WTC11 (cell line): ENCODE results near the gene SNX13.

Experiments used
- ATF2 ChIP-seq: sonication (generic); formaldehyde crosslinking; IDR thresholded peaks from 2 replicates; pipeline ENCODE4 v1.8.1; 2022; ENCODE audit warnings: low read depth, missing genetic modification reagents, borderline replicate concordance
- CBFB ChIP-seq: sonication (generic); formaldehyde crosslinking; IDR thresholded peaks from 2 replicates; pipeline ENCODE4 v1.8.1; 2022; ENCODE audit warnings: mild to moderate bottlenecking, low read depth, missing genetic modification reagents
- ETV6 ChIP-seq: sonication (generic); formaldehyde crosslinking; IDR thresholded peaks from 2 replicates; pipeline ENCODE4 v1.8.1; 2022; ENCODE audit warnings: mild to moderate bottlenecking, missing genetic modification reagents
- IRF1 ChIP-seq: sonication (generic); formaldehyde crosslinking; IDR thresholded peaks from 2 replicates; pipeline ENCODE4 v1.8.0; 2023; ENCODE audit warnings: missing genetic modification reagents
- JUN ChIP-seq: sonication (generic); formaldehyde crosslinking; IDR thresholded peaks from 2 replicates; pipeline ENCODE4 v1.8.0; 2023; ENCODE audit warnings: mild to moderate bottlenecking, missing genetic modification reagents
- ZNF121 ChIP-seq: sonication (generic); formaldehyde crosslinking; IDR thresholded peaks from 2 replicates; pipeline ENCODE4 v1.8.0; 2023; ENCODE audit warnings: missing genetic modification reagents
- ZNF232 ChIP-seq: sonication (generic); formaldehyde crosslinking; IDR thresholded peaks from 2 replicates; pipeline ENCODE4 v1.8.0; 2022; ENCODE audit warnings: mild to moderate bottlenecking, missing genetic modification reagents
- TF ChIP-seq, protein P1 (sequence below): fragments of 200-600 bp; IDR thresholded peaks from 2 replicates; pipeline ENCODE4 v1.8.0; 2022; ENCODE audit warnings: antibody characterized with exemption
- TF ChIP-seq, protein P2 (sequence below): sonication (generic); formaldehyde crosslinking; conservative IDR thresholded peaks from 2 replicates; pipeline ENCODE4 v1.8.1; 2023; ENCODE audit warnings: mild to moderate bottlenecking, low read depth, missing genetic modification reagents, moderate library complexity
- TF ChIP-seq, protein P3 (sequence below): sonication (generic); formaldehyde crosslinking; IDR thresholded peaks from 2 replicates; pipeline ENCODE4 v1.8.1; 2023; ENCODE audit warnings: mild to moderate bottlenecking, missing genetic modification reagents

DNA sequence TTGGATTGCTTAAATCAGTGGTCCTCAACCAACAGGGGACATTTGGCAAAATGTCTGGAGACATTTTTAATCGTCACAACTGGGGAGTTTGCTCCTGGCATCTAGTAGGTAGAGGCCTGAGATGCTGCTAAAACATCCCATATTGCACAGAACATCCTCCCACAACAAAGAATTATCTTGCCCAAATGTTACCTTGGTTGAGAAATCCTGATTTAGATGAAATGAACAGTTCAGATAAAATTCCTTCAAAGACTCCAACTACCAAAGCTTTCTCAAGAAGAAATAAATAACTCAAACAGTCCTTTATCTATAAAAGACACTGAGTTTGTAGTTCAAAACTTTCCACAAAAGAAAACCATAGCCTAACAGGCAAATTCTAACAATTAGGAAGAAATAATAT is 160.9 kb downstream of the SNX13 start:
- TF ChIP-seq, protein P1, sequence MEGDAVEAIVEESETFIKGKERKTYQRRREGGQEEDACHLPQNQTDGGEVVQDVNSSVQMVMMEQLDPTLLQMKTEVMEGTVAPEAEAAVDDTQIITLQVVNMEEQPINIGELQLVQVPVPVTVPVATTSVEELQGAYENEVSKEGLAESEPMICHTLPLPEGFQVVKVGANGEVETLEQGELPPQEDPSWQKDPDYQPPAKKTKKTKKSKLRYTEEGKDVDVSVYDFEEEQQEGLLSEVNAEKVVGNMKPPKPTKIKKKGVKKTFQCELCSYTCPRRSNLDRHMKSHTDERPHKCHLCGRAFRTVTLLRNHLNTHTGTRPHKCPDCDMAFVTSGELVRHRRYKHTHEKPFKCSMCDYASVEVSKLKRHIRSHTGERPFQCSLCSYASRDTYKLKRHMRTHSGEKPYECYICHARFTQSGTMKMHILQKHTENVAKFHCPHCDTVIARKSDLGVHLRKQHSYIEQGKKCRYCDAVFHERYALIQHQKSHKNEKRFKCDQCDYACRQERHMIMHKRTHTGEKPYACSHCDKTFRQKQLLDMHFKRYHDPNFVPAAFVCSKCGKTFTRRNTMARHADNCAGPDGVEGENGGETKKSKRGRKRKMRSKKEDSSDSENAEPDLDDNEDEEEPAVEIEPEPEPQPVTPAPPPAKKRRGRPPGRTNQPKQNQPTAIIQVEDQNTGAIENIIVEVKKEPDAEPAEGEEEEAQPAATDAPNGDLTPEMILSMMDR, result no peak
- no peak for TF ChIP-seq ATF2 (CRISPR knock-in tag)
- TF ChIP-seq JUN (CRISPR knock-in tag), result no peak
- no peak for TF ChIP-seq ZNF121 (CRISPR knock-in tag)
- no peak for TF ChIP-seq CBFB (CRISPR knock-in tag)
- TF ChIP-seq ETV6 (CRISPR knock-in tag), result no peak
- TF ChIP-seq IRF1 (CRISPR knock-in tag), result no peak
- no peak for TF ChIP-seq ZNF232 (CRISPR knock-in tag)
- TF ChIP-seq, protein P2, sequence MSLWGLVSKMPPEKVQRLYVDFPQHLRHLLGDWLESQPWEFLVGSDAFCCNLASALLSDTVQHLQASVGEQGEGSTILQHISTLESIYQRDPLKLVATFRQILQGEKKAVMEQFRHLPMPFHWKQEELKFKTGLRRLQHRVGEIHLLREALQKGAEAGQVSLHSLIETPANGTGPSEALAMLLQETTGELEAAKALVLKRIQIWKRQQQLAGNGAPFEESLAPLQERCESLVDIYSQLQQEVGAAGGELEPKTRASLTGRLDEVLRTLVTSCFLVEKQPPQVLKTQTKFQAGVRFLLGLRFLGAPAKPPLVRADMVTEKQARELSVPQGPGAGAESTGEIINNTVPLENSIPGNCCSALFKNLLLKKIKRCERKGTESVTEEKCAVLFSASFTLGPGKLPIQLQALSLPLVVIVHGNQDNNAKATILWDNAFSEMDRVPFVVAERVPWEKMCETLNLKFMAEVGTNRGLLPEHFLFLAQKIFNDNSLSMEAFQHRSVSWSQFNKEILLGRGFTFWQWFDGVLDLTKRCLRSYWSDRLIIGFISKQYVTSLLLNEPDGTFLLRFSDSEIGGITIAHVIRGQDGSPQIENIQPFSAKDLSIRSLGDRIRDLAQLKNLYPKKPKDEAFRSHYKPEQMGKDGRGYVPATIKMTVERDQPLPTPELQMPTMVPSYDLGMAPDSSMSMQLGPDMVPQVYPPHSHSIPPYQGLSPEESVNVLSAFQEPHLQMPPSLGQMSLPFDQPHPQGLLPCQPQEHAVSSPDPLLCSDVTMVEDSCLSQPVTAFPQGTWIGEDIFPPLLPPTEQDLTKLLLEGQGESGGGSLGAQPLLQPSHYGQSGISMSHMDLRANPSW, result no peak
- TF ChIP-seq, protein P3, sequence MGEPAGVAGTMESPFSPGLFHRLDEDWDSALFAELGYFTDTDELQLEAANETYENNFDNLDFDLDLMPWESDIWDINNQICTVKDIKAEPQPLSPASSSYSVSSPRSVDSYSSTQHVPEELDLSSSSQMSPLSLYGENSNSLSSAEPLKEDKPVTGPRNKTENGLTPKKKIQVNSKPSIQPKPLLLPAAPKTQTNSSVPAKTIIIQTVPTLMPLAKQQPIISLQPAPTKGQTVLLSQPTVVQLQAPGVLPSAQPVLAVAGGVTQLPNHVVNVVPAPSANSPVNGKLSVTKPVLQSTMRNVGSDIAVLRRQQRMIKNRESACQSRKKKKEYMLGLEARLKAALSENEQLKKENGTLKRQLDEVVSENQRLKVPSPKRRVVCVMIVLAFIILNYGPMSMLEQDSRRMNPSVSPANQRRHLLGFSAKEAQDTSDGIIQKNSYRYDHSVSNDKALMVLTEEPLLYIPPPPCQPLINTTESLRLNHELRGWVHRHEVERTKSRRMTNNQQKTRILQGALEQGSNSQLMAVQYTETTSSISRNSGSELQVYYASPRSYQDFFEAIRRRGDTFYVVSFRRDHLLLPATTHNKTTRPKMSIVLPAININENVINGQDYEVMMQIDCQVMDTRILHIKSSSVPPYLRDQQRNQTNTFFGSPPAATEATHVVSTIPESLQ (CRISPR knock-in tag), result no peak
